Hepatic stellate cell (primary cell): ENCODE data around the gene ANAPC10.
"Not testable (repeated sequence)": the region's sequence is repeated elsewhere in the genome, so short reads cannot be mapped to it uniquely, and the experiment has no call there.

ENCODE experiments used
- DNase-seq: peaks from one replicate; pipeline ENCODE4 v3.0.0; 2011; ENCODE audit warnings: low spot score

The ANAPC10 gene

GRCh38 chr4:145003675-145004074 is 94.3 kb downstream of the ANAPC10 start:
- DNase-seq, result no peak

GRCh38 chr4:145001635-145002034 is 96.4 kb downstream of the ANAPC10 start:
- no peak for DNase-seq

- DNase-seq, result not testable (repeated sequence)
Observed at GRCh38 chr4:145000656-145001055, 97.3 kb downstream of the ANAPC10 start.

GRCh38 chr4:144989306-144989705 is 108.7 kb downstream of the ANAPC10 start:
- no peak for DNase-seq

DNA sequence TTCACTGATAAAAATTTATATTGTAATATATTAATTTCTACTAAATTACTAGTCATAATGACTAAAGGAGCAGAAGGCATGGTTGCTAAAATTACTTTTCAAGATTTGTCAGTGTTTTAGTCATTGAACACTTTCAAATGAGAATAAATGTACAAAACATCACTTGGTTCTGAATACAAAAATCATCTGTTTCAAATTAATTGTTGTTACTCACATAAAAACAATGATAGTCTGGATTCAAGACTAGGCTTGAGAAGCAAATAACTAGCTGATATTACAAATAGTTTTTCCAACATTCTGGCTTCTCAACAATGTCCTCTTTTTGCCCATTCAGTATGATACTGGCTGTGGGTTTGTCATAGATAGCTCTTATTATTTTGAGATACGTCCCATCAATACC is 112.5 kb downstream of the ANAPC10 start:
- DNase-seq, result no peak

GRCh38 chr4:144985014-144985413 is 113.0 kb downstream of the ANAPC10 start:
- no peak for DNase-seq

GRCh38 chr4:144984241-144984640 is 113.8 kb downstream of the ANAPC10 start:
- DNase-seq, result no peak

GRCh38 chr4:144975718-144976117 is 122.3 kb downstream of the ANAPC10 start:
- no peak for DNase-seq

DNA sequence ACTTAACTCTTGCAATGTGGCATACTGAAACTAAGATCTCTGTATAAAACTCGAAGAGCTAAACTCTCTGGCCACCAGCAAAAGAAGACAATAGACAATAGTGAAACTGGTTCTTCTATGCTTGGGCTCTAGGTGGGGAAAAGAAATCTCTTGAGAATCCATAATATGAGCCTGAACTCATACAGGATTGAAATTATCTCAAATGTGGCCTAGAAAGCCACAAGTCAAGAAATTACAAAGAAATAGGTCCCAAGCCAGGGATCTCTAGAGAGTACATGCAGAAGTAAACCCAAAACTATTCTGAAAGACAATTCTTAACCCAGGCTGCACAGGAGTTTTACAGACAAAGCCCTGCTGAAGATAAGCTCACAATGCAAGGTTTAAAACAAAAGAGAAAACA is 127.4 kb downstream of the ANAPC10 start:
- DNase-seq, result no peak

- no peak for DNase-seq
Observed at GRCh38 chr4:144969821-144970220, 128.2 kb downstream of the ANAPC10 start.

DNA sequence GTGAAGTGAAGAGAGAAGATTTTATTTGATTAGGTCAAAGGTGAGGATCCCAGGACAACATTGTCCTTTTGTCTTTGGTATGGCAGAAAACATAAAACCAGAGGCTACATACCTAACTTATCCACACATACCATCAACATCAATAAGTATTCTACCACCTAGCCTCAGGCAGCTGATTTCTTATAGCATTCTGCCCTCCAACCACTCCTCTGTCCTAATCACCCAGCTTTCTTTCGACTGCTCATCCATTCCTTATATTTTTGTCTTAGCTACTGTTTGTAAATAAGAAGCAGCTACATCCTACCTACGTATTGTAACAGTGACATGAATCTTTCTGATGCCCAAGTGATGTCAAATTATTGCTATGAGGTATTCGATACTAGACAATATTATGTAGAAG is 129.4 kb downstream of the ANAPC10 start:
- no peak for DNase-seq

DNA sequence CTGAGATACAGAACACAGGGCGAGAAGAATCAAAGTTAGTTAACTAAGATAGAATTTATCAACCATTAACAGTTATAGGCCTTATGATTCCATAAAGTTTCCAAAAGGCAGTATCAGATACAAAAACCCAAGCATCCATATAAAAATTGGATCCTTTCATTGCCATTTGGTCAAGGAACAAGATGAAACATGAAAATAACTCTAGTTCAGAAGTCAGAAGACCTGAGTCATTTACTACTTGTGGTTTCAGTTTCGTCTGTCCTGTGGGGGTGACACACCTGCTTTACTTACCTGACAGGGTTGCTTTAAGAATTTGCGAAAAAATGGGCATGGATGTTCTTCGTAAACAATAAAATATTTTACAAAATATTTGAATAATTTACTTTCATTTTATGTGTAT is 130.8 kb downstream of the ANAPC10 start:
- DNase-seq, result no peak

GRCh38 chr4:144962300-144962699 is 135.7 kb downstream of the ANAPC10 start:
- no peak for DNase-seq

DNA sequence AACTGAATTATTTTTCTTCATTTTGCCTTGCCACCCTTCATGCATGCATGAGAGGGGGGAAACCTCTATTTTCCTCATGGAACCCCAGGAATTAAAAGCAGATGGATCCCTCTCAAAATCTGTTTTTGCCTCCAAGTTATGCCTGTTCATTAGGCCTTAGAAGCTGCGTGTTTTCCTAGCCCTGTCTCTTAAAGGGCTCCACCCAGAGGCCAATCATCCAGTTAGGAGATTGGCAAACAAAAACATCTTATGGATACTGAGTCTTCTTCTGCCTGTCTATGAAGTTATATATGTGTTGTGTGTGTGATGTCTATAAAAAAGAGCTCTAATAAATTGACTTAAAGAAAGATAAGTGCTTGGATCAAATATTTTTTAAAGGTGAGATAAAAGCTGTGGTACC is 142.9 kb downstream of the ANAPC10 start:
- no peak for DNase-seq

- no peak for DNase-seq
Observed at GRCh38 chr4:144954230-144954629, 143.8 kb downstream of the ANAPC10 start.

GRCh38 chr4:144948421-144948820 is 149.6 kb downstream of the ANAPC10 start:
- DNase-seq, result no peak

- no peak for DNase-seq
Observed at GRCh38 chr4:144948009-144948408, 150.0 kb downstream of the ANAPC10 start.
